Ureter (tissue), 1 donor: ENCODE results near the gene VPS4A. TPM values are rescaled to one million over a fixed set of nuclear protein-coding genes. Genes with fewer than 3 reads are reported as not detected.

ENCODE experiments used
- DNase-seq: peaks from one replicate; pipeline ENCODE4 v3.0.0-alpha.2; 2020; ENCODE audit warnings: low spot score
- total RNA-seq: library from RNA; stranded (reverse); gene quantifications from one replicate; pipeline ENCODE4 v1.2.4, GENCODE V29; 2023
- donor health status: DM: yes; HTN: yes; CAD: no.

The VPS4A gene
- total RNA-seq, 1 donor from 2014 or later, result 30.8 TPM

DNA sequence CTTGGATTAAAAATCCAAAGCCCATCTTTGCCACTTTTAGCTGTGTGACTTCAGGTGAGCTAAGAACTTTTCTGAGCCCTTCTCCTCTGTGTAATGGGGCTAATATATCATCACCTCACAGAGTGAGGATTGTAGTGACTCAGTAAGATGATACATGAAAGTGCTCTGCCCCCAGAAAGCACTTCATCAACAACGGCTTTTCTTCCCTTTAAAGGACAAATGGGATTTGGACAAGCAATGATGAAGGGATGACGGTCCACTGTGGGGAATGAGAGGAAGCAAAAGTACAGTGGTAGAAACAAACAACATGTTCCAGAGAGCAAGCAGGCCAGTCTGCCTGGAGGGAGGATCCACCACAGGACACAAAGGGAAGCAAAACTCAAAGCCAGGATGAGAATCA is 54.8 kb downstream of the VPS4A start:
- no peak for DNase-seq

GRCh38 chr16:69366431-69366830 is 55.3 kb downstream of the VPS4A start:
- no peak for DNase-seq

GRCh38 chr16:69367980-69368379 is 56.8 kb downstream of the VPS4A start:
- DNase-seq, result no peak

- DNase-seq, result no peak
Observed at GRCh38 chr16:69368866-69369265, 57.7 kb downstream of the VPS4A start.

- DNase-seq, result no peak
Observed at GRCh38 chr16:69371564-69371963, 60.4 kb downstream of the VPS4A start.

- no peak for DNase-seq
Observed at GRCh38 chr16:69373019-69373418, 61.9 kb downstream of the VPS4A start.

Other genes with a start within 250 kb of the VPS4A start
- 58.9 TPM for gene HAS3, start 205.7 kb upstream of the VPS4A start, total RNA-seq
- gene CHTF8, start 178.8 kb upstream of the VPS4A start, total RNA-seq, result 133 TPM
- 47.4 TPM for gene UTP4, start 178.7 kb upstream of the VPS4A start, total RNA-seq
- gene SNTB2, start 124.2 kb upstream of the VPS4A start, total RNA-seq, result 45.7 TPM
- gene PDF, start 19.2 kb downstream of the VPS4A start, total RNA-seq, result 15.1 TPM
- gene COG8, start 28.2 kb downstream of the VPS4A start, total RNA-seq, result 30.1 TPM
- 26.1 TPM for gene NIP7, start 28.4 kb downstream of the VPS4A start, total RNA-seq
- gene TMED6, start 40.4 kb downstream of the VPS4A start, total RNA-seq, result 1.5 TPM
- gene TERF2, start 74.7 kb downstream of the VPS4A start, total RNA-seq, result 38.7 TPM
- 152 TPM for gene CYB5B, start 113.3 kb downstream of the VPS4A start, total RNA-seq